IMR-90 (cell line): ENCODE results near the gene CNPY2.

ENCODE experiments used
- CEBPB ChIP-seq: IDR thresholded peaks from 2 replicates; pipeline ENCODE4 v1.6.1; 2012; ENCODE audit warnings: low read depth, low read length, improper control_type of control experiment
- ELK1 ChIP-seq: fragments of 150-350 bp; IDR thresholded peaks from 2 replicates; pipeline ENCODE4 v1.6.1; 2016; ENCODE audit warnings: low read depth, mild to moderate bottlenecking, low read length, moderate library complexity, borderline replicate concordance
- FOS ChIP-seq: fragments of 150-350 bp; IDR thresholded peaks from 2 replicates; pipeline ENCODE4 v1.6.1; 2016; ENCODE audit warnings: low read depth, low read length
- MAFK ChIP-seq: IDR thresholded peaks from 2 replicates; pipeline ENCODE4 v1.6.1; 2012; ENCODE audit warnings: low read depth, low read length, improper control_type of control experiment
- POLR2A ChIP-seq: IDR thresholded peaks from 2 replicates; pipeline ENCODE4 v1.6.1; 2012; ENCODE audit warnings: mild to moderate bottlenecking, low read depth, low read length
- RAD21 ChIP-seq: IDR thresholded peaks from 2 replicates; pipeline ENCODE4 v1.6.1; 2012; ENCODE audit warnings: low read length, improper control_type of control experiment
- TF ChIP-seq, protein P1 (sequence below): conservative IDR thresholded peaks from 2 replicates; pipeline ENCODE4 v1.5.1; 2012; ENCODE audit warnings: mild to moderate bottlenecking, low read depth, low read length, improper control_type of control experiment
- TF ChIP-seq, protein P2 (sequence below): fragments of 150-350 bp; IDR thresholded peaks from 2 replicates; pipeline ENCODE4 v1.6.1; 2017; ENCODE audit warnings: mild to moderate bottlenecking, antibody characterized with exemption, low read length, low read depth

- TF ChIP-seq, protein P1, sequence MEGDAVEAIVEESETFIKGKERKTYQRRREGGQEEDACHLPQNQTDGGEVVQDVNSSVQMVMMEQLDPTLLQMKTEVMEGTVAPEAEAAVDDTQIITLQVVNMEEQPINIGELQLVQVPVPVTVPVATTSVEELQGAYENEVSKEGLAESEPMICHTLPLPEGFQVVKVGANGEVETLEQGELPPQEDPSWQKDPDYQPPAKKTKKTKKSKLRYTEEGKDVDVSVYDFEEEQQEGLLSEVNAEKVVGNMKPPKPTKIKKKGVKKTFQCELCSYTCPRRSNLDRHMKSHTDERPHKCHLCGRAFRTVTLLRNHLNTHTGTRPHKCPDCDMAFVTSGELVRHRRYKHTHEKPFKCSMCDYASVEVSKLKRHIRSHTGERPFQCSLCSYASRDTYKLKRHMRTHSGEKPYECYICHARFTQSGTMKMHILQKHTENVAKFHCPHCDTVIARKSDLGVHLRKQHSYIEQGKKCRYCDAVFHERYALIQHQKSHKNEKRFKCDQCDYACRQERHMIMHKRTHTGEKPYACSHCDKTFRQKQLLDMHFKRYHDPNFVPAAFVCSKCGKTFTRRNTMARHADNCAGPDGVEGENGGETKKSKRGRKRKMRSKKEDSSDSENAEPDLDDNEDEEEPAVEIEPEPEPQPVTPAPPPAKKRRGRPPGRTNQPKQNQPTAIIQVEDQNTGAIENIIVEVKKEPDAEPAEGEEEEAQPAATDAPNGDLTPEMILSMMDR: no peak
- TF ChIP-seq POLR2A (no peak), RAD21 (no peak), ELK1 (no peak), CEBPB (no peak), FOS (no peak), MAFK (no peak)
- TF ChIP-seq, protein P2, sequence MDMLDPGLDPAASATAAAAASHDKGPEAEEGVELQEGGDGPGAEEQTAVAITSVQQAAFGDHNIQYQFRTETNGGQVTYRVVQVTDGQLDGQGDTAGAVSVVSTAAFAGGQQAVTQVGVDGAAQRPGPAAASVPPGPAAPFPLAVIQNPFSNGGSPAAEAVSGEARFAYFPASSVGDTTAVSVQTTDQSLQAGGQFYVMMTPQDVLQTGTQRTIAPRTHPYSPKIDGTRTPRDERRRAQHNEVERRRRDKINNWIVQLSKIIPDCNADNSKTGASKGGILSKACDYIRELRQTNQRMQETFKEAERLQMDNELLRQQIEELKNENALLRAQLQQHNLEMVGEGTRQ: no peak
These were observed 14.9 kb downstream of the CNPY2 start for GRCh38 chr12:56300644-56301464.
